Thyroid gland (tissue), 4 donors: Measurements from ENCODE around the gene SLC25A23.

Source experiments
- CTCF ChIP-seq, 6 experiments: fragments of 200-600 bp in 3 of 6; fragments of 450-650 bp in 3 of 6; sonication (generic) in 3 of 6; IDR thresholded peaks; one replicate each; pipeline ENCODE4 v1.5.1; 2016 to 2019; ENCODE audit warnings: antibody characterized with exemption in 6 of 6, mild to moderate bottlenecking in 2 of 6, inconsistent platforms in 1 of 6, moderate library complexity in 1 of 6
- POLR2A ChIP-seq, 2 donors: fragments of 450-650 bp; IDR thresholded peaks; one replicate each; pipeline ENCODE4 v1.6.1; 2017; ENCODE audit warnings: antibody characterized with exemption in 2 of 2, mild to moderate bottlenecking in 2 of 2, moderate library complexity in 1 of 2

- no peak for TF ChIP-seq POLR2A (IDR thresholded peaks at IDR 0.05)
- no peak for TF ChIP-seq CTCF (IDR thresholded peaks at IDR 0.05)
Measured at GRCh38 chr19:6442087-6442688, 17.4 kb downstream of the SLC25A23 start.
